SKM-1 treated with dmso at 0.1 percent for 144 hours (cell line): ENCODE data around the gene RAB3IL1.

Experiments used
- DNase-seq: peaks from one replicate; lab custom pipeline; 2025; ENCODE audit not compliant: unreplicated experiment; lab: John Stamatoyannopoulos, UW

RAB3IL1 gene

DNA sequence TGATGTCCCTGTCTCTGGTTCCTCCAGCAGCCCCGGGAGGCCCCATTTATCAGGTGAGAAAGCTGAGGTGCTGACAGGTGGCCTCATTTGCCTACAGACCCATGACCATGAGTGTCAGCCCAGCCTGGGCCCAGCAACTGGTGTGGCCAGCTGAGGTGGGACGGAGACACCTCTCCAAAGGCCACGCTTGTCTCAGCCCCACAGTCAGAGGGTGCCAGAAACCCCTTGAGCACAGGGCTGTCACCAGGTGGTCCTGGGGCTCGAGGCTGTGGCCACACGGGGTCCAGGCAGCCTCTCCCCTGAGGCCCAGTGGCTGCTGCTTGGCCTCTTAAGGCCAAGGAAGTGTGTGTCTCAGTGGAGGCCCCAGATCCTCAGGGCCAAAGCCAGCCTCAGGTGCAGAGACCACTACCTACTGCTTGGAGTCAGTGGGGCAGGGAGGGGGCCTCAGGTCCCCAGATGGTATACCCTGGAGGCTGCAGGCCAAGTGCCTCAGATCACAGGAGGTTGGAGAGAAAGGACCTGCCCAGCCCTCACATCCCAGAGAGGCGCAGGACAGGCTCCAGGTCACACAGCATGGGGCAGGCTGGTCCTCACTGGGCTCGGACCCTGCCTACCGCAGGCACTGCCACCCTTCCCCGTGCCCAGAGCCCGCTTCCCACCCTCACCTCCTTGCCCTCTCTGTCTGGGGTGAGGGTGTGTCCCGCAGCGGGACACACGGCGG, 11.4 kb downstream of the RAB3IL1 start:
- DNase-seq = no peak

DNA sequence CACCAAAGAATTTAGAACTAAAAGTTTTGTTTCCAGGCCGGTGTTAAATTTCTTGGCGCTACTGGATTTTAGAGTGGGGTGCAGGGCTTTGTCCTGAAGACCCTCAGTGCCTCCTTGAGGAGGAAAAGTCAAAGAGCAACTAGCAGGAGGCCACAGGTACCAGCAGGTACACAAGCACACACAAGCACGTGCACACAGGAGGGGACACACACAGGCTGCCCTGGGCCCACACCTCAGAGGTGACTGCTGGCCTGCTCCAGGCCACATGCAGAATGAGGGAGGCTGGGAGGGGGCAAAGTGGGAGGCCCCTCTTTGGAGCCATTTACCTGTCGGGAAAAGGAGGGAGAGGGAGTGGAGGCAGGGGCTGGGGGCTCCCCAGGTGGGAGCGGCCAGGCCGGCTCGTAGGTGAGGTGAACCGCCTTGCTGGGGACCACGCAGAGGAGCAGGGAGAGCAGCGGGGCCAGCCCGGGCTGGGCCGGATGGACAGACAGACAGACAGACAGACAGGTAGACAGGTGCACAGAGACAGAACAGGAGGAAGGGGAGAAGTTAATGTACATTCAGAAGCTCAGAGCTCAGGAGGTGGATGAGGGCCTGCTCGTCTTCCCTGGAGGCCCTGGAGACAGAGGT, 12.2 kb downstream of the RAB3IL1 start:
- no peak for DNase-seq

- DNase-seq = no peak
These were observed 12.8 kb downstream of the RAB3IL1 start for GRCh38 chr11:61904539-61905048.

GRCh38 chr11:61903845-61904244, 13.5 kb downstream of the RAB3IL1 start:
- DNase-seq = no peak

DNA sequence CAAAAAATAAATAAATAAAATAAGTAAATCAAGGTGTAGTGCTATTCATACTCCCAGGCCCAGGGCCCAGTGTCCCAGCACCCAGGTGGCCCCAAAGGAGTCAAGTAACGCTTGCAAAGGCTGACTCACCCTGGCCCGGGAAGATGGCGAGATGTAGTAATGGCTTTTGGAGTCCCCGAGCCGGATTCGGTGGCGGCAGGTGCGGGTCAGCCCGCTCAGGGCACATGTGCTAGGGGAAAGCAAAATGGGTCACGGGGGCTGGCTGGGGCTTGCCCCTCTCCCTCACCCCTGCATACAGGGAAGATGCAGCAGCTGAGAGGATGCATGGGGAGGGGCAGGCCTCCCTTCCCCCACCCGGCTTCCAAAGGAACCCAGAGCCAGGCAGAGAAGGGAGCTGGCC, 15.1 kb downstream of the RAB3IL1 start:
- no peak for DNase-seq

DNA sequence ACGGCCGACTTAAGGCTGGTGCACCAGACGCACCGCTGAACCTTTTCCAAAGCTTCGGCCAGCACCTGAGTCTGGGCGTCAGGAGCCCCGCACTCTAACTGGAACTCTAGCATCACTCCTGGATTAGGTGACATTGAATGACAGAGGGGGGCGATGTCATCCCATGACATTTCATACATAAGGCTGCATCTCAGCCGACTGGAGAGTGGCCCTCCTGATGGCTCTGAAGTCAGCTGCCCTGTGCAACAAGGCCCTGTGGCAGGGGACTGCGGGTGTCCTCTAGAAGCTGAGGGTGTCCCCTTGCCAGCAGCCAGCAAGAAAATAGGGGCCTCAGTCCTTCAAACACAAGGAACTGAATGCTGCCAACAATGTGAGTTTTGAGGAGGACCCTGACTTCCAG, 16.0 kb downstream of the RAB3IL1 start:
- DNase-seq = no peak

GRCh38 chr11:61900251-61900650, 17.1 kb downstream of the RAB3IL1 start:
- no peak for DNase-seq

DNA sequence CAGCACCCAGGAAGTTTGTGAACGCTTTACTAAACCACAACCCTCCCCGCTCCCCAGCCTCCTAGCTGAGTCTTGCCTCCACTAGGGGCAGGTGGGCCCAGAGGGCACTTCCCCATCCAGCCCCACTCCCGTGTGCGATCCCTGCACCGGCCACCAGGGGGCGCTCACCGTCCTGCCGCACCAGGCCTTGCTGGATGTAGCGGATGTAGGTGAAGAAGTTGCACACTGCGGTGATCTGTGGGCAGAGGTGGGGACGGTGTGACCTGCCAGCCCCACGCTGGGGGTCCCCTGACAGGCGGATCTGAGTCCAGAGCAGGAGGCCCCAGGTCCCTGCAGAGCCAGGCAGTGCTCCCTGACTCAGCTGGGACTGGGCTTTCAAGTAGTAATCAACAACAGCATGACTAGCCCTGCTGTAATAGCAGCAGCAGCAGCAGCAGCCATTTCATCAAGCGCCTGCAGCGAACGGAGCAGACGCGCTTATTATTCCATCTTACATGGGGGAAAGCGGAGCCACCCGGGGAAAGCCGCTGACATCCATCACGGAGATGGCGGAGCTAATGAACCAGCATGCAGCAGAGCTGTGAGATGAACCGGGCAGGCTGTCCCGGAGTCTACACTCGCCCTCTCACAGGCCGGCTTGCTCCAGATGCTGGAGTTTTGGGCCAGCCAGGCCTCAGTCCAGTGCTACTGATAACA, 18.1 kb downstream of the RAB3IL1 start:
- peak; percentile 75 for DNase-seq

DNA sequence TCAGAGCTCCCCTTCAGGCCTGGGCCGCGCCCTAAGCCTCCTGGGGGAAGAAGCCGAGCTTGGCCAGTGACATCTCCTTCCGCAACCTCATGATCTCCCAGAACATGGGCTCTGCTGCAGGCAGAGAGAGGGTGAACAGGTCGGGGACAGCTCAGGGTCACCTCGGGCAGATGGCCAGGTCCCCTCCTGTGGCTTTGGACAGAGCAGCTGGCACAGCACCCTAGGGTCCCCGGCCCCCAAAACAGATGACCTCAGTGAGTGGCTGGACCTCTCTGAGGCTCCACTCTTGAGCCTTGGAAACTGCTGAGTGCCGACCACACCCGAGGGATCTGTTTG, 19.2 kb downstream of the RAB3IL1 start:
- no peak for DNase-seq

DNA sequence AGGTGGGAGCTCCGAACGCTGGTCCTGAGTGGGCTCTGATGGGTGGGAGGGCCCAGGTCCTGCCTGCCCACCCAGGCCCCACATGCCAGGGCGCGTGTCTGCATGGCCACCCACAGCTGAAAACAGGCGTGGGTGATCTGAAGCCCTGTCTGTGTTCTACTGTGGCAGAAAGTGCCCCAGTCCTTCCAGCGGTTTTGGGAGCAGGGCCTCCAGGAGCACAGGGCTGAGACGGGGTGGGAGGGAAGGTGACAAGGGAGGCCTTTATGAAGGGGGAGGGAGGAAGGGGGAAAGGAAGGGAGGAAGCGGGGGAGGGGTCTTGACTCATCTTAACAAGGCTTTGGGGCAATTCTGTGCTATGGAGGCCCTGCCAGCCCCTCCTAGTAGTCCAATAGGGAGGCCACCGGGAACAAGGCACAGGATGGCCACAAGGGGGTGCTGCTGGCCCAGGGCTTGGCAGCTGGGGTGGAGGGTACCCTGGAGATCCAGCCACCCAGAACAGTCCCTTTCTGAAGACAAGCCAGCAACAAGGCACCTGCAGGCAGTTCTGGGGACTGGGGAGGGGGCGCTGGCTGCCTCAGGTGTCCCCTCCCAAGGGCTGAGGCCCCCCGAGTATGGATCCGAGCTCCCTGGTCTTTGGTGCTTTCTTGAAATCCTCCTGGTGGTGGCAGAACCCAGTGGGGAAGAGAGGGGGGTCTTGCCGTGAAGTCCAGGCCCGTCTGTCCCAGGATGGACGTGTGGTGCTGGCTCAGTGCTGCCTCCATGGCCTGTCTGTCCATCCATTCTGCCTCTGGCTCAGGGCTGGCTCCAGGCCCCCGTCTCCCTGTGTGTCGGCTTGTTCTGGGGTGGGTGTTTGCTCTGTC, 19.7 kb downstream of the RAB3IL1 start:
- DNase-seq = peak; percentile 52

- DNase-seq = no peak
These were observed 20.5 kb downstream of the RAB3IL1 start for GRCh38 chr11:61896665-61897386.

GRCh38 chr11:61895718-61896059, 21.7 kb downstream of the RAB3IL1 start:
- no peak for DNase-seq

DNA sequence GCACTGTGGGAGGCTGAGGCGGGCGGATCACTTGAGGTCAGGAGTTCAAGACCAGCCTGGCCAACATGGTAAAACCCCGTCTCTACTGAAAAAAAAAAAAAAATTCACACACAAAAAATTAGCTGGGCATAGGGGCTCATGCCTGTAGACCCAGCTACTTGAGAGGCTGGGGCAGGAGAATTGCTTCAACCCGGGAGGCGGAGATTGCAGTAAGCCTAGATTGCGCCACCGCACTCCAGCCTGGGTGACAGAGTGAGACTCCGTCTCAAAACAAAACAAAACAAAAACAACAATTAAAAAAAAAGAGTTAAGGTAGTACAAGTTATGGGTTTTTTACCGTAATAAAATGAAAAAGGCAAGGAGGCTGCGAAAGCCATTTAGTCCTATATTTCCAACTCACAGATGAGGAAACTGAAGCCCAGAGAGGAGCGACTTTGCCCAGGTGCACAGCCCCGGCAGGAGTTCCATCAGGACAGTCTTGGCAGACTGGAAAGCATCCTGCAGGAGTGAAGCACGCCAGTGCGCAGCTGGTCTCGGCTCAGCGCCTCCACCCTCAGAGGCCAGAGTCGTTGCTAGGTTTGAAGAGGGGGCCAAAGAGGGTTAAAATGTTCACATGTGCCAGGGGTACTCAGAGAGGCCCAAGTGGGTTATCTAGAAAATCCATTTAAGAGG, 22.2 kb downstream of the RAB3IL1 start:
- no peak for DNase-seq

- no peak for DNase-seq
These were observed 23.4 kb downstream of the RAB3IL1 start for GRCh38 chr11:61893981-61894380.

GRCh38 chr11:61892085-61892370, 25.3 kb downstream of the RAB3IL1 start:
- no peak for DNase-seq

DNA sequence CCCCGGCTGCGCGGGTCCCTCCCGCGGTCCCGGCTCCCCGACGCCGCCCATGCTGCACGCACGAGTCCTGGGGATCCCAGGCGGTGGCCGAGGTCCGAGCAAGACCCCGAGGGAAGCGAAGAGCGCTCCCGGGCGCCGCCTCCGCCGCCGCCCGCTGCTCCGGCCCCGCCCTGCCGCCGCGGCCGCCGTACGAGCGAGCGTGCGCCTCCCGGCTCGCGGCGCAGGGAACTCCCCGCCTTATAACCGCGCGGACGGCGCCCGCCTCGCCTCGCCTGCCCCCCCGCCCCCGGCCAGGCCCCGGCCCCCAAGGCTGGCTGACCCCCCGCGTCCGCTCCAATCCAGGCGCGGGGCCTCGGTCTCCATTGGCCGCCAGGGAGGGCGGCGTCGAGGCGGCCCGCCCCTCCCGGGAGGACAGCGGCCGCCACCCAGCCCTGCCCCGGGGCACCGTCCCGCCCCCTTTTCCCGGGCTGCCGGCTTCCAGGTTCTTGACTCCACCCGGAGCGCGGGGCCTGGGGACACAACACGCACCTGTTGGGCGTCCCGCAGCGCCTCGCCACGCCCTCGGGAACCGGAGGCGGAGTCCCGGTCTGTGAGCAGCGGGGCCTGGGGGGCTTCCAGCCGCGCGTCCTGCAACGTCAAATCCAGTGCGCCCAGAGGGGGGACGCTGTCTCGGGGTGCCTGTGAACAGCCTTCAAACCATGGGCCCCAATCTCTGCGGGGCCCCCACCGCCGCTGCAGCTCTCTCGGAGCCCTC, 25.9 kb downstream of the RAB3IL1 start, which contains the start of gene FADS3:
FADS3 (minus strand) TSS at position 215 of the 754 bp plus-strand sequence; CDS start at position 51, 164 bp downstream.
- peak; percentile 21 for DNase-seq

DNA sequence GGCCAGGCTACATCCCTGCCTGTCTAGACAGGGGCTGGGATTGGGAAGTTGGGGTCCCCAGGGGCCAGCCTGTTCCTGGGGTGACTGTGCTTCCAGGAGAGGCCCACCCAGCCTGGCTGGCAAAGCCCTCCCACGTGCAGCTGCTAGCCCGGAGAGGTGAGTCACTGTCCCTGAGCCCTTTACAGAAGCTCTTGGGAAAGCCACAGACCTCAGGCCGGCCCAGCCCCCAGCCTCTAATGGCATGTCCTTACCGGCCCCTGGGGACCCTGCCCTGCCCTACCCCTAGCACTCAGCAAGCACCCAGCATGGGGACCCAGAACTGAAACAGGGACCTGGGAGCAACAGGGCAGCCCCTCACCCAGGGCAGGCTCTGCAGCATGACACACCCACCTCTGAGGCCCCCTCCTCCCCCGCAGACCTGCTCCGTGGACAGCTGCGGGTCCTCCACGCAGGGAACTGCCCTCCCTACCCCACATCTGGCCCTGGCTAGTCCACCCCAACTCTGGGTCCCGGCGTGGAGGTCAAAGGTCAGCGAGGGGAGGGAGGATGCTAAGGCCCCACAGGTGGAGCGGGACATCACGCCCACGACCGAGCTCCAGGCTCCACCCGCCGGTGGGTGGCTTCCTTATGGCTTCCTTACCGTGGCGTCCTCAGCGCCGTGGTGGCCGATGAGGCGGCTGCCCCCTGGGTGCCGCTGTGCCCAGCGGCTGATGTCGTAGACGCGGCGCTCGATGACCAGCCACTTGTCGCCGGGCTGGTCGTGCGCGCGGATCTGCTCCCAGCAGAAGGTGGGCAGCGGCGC, 26.6 kb downstream of the RAB3IL1 start:
- peak; percentile 28 for DNase-seq

GRCh38 chr11:61889831-61890230, 27.5 kb downstream of the RAB3IL1 start:
- DNase-seq = no peak

DNA sequence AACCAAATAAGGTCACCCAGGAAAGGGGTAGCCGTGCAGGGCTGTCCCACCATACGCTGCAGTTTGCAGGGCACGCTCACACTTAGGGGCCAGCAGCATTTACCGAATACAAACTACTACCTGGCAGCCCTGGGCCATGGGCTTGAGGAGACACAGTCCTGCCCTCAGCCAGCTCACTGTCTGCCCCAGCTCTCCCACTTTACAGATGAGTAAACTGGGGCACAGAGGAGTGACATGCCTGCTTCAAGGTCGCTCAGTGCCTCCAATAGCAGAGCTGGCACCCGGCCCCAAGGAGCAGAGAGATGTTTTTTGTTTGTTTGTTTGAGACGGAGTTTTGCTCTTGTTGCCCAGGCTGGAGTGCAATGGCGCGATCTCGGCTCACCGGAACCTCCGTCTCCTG, 28.8 kb downstream of the RAB3IL1 start:
- DNase-seq = no peak
